GM21723 (cell line): ENCODE results near the gene LIF.
"Not testable (repeated sequence)": the region's sequence is repeated elsewhere in the genome, so short reads cannot be mapped to it uniquely, and the experiment has no call there.

Source experiments
- ATAC-seq: cut with Tn5 transposase; IDR thresholded peaks from one replicate; pipeline ENCODE4 v1.9.1; 2021; ENCODE audit warnings: mild to moderate bottlenecking, moderate library complexity; ENCODE audit not compliant: unreplicated experiment

The LIF gene

GRCh38 chr22:30212363-30212995, 34.1 kb downstream of the LIF start:
- no peak for ATAC-seq

- ATAC-seq: no peak
Measured at GRCh38 chr22:30211124-30211820, 35.3 kb downstream of the LIF start.

- no peak for ATAC-seq
Measured at GRCh38 chr22:30210235-30210909, 36.2 kb downstream of the LIF start.

DNA sequence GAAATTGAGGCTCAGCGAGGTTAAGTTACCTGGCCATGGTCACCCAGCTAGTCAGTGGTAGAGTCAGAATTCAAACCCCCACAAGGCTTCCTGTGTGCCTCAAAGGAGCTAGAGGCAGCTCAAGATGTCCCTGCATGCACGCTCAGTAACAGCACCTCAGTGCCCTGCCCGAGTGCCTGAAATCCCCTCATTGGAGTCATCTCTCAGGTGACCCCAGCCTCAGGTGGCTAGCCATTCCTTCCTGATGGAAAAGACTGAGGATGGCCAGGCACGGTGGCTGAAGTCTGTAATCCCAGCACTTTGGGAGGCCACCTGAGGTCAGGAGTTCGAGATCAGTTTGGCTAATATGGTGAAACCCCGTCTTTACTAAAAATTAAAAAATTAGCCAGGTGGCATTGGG, 36.9 kb downstream of the LIF start:
- no peak for ATAC-seq

GRCh38 chr22:30208631-30209603, 37.6 kb downstream of the LIF start:
- no peak for ATAC-seq

- no peak for ATAC-seq
Measured at GRCh38 chr22:30206944-30207343, 39.6 kb downstream of the LIF start.

DNA sequence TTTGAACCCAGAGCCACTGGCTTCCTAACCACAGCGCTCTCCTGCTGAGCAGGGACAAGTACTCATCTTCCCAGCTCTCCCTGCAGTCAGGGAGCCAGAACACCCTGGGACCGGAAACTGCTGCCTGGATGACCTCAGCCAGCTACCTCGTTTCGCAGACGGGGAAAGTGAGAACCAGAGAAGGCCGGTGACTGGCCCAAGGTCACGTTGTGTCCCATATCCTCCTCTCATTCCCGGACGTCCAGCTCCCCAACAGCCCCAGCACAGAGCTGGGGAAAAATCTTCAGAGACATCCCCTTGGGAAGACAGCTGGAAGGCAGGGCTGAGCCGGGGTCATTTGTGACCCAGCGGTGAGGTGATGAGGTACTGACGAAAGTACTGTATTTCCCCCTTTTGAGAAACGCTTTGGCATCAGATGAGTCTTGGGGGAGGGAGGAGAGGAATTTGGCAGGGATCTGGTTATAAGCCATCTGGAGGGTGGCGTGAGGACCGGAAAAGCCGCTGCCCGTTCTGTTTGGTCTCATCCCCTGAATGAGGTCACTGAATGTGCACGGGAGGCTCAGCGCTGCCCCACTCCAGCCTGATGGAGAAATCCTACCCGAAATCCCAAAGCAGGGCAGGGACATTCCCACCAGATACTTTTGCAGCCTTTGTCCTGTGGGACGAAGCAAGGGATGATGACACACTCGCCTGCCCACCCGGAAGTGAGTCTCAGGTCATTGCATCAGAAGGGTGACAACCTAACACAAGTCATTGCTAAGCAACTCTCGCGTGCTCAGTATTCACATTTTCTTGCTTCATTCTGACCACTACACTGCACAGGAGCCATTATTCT, 41.1 kb downstream of the LIF start:
- ATAC-seq: no peak

DNA sequence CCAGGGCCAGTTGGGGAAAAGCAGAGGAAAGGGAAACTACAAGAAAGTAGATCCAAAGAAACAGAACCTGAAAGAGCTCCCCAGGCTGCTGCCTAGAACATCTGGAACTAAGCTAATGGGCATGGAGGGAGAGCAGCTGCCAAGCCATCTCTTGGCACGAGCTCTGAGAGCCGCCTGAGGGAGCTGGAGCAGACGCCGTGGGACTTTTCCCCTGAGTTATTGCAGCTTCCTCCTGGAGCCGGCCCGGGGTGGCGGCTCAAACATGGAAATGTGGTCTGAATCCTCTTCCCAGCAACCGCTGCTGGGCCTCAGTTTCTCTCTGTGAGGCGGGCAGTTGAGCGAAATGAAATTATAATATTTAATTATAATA, 41.8 kb downstream of the LIF start:
- no peak for ATAC-seq

DNA sequence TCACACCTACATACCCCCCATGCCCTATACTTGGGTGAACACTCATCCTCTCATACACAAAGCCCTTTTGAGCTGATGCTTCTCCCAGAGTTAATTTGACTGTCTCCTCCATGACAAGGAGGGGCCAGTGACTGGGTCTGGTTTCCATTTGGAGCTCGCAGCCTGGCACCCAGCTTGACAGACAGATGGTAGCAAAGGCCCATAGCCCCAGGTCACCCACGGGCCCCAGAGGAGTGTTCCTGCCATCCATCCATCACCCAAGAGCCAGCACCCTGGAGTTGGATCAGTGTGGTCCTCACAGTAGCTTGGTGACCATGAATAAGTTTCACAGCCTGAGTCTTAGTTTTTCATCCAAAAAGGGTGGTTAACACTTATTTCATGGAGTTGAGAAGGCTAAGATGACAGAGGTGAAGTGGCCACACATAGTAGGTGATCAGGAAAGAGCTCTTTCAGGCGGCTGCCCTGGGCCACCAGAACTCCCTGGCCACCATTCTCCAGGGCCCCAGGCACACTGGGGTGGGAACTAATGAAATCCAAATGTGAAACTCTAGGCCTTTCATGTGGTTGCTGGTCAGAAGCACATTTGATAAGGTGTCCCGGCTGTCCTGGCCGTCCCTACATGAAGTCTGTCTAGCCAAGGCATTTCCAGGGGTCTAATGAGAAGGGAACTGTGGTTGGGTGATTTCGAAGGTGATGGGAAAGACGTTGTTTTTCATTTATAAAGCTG, 42.4 kb downstream of the LIF start:
- ATAC-seq: no peak

DNA sequence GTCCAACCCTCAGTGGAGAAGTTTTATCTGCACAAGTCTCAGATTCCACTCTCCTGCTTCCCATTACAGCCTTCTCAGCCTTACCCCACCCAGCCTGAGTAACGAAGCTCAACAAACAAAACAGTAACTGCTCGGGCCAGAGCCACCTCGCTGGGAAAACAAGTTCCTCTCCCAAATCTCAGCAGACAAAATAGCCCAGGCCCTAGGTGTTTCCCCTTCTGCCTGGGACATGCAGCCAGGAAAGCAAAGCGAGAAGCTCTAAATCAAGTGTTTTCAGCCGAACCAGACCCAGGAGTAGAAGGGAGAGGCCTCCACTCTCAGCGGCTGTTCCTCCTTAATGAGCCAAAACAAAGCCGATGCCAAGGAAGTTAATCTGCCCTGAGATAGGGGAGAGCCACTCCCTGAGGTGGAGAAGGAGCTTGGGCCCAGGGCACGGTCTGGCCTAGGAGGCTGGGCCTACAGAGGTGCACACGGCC, 44.0 kb downstream of the LIF start:
- no peak for ATAC-seq

DNA sequence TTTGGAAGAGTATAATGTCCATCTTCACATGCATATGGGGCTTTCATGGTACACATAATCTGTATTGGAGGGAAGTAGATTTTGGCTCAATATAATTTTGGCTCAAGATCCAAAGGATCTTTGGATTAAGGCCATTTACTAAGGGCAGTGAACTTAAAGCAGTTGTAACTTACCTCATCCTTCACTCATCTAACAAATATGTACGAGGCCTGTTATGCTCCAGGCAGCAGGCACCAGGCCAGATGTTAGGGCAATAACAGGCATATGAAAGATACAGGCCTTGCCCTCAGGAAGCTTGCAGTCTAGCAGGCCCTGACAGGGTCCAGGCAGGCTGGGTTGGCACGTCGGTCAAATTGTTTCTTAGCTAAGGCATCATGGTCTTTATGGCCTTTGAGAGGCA, 44.6 kb downstream of the LIF start:
- ATAC-seq: no peak

DNA sequence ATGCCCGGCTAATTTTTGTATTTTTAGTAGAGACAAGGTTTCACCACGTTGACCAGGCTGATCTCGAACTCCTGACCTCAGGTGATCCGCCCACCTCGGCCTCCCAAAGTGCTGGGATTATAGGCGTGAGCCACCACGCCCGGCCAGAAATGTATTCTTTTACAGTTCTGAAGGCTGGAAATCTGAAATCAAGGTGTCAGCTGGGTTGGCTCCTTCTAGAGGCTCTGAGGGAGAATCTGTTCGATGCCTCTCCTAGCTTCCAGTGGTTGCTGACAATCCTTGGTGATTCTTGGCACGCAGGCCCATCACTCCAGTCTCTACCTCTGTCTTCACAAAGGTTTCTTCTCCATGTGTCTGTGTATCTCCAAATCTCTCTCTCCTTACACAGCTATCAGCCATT, 45.7 kb downstream of the LIF start:
- ATAC-seq: not testable (repeated sequence)

DNA sequence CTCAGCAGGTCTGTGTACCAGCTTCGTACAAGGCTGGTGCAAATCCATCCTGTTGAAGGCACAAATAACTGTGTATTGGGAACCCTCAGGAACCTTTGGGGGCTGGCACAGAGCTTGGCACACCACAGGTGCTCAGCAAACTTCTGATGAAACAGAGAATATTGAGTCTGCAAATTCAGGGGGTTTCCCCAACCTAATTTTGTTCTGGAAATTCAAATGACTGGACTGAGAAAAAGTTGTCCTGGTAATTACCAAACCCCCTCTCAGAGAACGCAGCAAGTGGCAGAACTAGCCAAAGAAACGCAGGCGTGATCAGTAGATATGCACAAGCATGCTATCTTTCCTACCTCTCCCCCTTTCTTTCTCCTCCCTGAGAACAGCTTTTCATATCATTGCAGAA, 47.6 kb downstream of the LIF start:
- ATAC-seq: no peak

DNA sequence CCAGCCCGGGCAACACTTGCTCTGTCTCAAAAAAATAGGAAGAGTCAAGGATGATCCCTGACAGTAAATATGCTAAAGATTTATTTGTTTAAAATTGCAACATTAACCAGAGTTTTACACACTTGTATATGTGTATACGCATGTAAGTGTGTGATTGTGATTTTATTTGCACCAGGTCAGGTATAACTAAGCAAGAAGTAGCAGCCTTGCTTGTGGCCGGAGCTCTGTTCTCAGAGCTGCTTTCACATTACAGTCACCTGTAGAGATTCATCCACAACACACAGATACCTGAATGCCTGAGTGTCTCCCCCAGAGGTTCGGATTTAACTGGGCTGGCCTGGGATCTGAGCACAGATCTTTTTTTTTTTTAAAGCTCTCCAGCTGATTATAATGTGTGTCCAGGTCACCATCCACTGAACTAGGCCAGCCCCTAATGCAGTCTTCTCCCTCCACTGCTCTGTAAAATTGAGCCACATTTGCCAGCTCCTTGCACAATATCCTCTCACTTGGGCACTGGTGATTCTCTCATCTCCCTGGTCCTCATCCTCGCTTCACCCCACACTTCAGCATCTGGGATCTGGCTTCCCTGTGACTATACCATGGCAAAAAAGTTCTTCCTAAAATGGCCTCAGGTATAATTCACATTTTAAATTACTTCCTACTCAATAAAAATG, 48.3 kb downstream of the LIF start:
- no peak for ATAC-seq

- ATAC-seq: no peak
Measured at GRCh38 chr22:30197389-30197788, 49.2 kb downstream of the LIF start.

DNA sequence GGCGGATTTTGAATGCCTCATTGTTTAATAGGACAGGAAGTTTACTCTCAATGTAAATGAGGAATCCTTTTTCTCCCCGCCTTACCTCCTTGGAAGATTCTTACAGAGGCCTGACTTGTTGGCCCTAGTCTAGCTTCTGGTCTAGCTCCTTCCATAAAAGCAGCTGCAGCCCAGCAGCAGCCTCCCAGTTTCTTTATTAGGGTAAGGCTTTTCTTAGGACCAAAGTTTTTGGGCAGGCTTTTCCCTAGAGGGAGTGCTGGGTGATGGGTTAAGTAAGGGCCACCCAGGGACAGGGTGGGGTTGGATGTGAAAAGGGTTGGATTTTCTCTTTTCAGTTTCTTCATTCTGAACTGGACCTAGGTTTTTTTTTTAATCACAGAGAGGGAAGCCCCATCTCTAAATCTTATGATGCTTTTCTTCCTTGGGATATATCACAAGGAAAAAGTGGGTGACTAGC, 49.7 kb downstream of the LIF start:
- ATAC-seq: no peak

- ATAC-seq: no peak
Measured at GRCh38 chr22:30196141-30196879, 50.2 kb downstream of the LIF start.
